Measurements from ENCODE around the gene TRIM38.
A peak's percentile ranks its signal among the peaks of the same experiment; 100 is the strongest.
"Not testable (repeated sequence)": the region's sequence is repeated elsewhere in the genome, so short reads cannot be mapped to it uniquely, and the experiment has no call there.

Gene TRIM38

GRCh38 chr6:25962149-25963127, at the start of gene TRIM38:
Gene TRIM38, plus strand, starts transcription at chr6:25962802. Its CDS starts 3,721 bp downstream, at chr6:25966523.
- peak; percentile 94 for DNase-seq (ENCODE audit: low read depth)

GRCh38 chr6:25913741-25914140, 48.9 kb upstream of the TRIM38 start:
- DNase-seq (ENCODE audit: low read depth), result no peak

- no peak for DNase-seq (ENCODE audit: low read depth)
Observed at GRCh38 chr6:25916330-25916729, 46.3 kb upstream of the TRIM38 start.

- DNase-seq (ENCODE audit: low read depth), result no peak
Observed at GRCh38 chr6:25916789-25917490, 45.7 kb upstream of the TRIM38 start.

- no peak for DNase-seq (ENCODE audit: low read depth)
Observed at GRCh38 chr6:25918083-25918683, 44.4 kb upstream of the TRIM38 start.

GRCh38 chr6:25919657-25920056, 42.9 kb upstream of the TRIM38 start:
- no peak for DNase-seq (ENCODE audit: low read depth)

GRCh38 chr6:25921525-25922203, 40.9 kb upstream of the TRIM38 start:
- DNase-seq (ENCODE audit: low read depth), result no peak

GRCh38 chr6:25922301-25922700, 40.3 kb upstream of the TRIM38 start:
- DNase-seq (ENCODE audit: low read depth), result peak; percentile 86

GRCh38 chr6:25925876-25926275, 36.7 kb upstream of the TRIM38 start:
- no peak for DNase-seq (ENCODE audit: low read depth)

GRCh38 chr6:25927178-25927577, 35.4 kb upstream of the TRIM38 start:
- no peak for DNase-seq (ENCODE audit: low read depth)

GRCh38 chr6:25927756-25928216, 34.8 kb upstream of the TRIM38 start:
- peak; percentile 59 for DNase-seq (ENCODE audit: low read depth)

GRCh38 chr6:25928562-25929324, 33.9 kb upstream of the TRIM38 start:
- no peak for DNase-seq (ENCODE audit: low read depth)

- not testable (repeated sequence) for DNase-seq (ENCODE audit: low read depth)
Observed at GRCh38 chr6:25929785-25930184, 32.8 kb upstream of the TRIM38 start.

- DNase-seq (ENCODE audit: low read depth), result no peak
Observed at GRCh38 chr6:25930532-25931410, 31.8 kb upstream of the TRIM38 start, which contains the start of gene SLC17A2. Gene SLC17A2, minus strand, starts transcription at chr6:25930691. Its CDS starts 4,895 bp downstream, at chr6:25925796.

GRCh38 chr6:25931411-25931709, 31.2 kb upstream of the TRIM38 start:
- DNase-seq (ENCODE audit: low read depth), result no peak

- DNase-seq (ENCODE audit: low read depth), result no peak
Observed at GRCh38 chr6:25934156-25934555, 28.4 kb upstream of the TRIM38 start.

- DNase-seq (ENCODE audit: low read depth), result no peak
Observed at GRCh38 chr6:25934735-25935313, 27.8 kb upstream of the TRIM38 start.

GRCh38 chr6:25935953-25936352, 26.6 kb upstream of the TRIM38 start:
- DNase-seq (ENCODE audit: low read depth), result no peak

GRCh38 chr6:25939593-25939992, 23.0 kb upstream of the TRIM38 start:
- DNase-seq (ENCODE audit: low read depth), result no peak

Data from fibroblast of gingiva (primary cell).